Fibroblast of mammary gland (primary cell): Measurements from ENCODE around the gene SLC27A1.

Source experiments
- DNase-seq: peaks from one replicate; pipeline ENCODE4 v3.0.0-alpha.2; 2010; ENCODE audit warnings: low read depth
- H3K4me3 ChIP-seq: 2 replicates; pipeline ENCODE4 v1.5.1; 2011; ENCODE audit warnings: low read depth, mild to moderate bottlenecking, low read length, moderate library complexity; ENCODE audit not compliant: control insufficient read depth
- CTCF ChIP-seq: conservative IDR thresholded peaks from 2 replicates; pipeline ENCODE4 v1.5.1; 2011; ENCODE audit warnings: low read depth, low read length, inconsistent platforms; ENCODE audit not compliant: control insufficient read depth, insufficient read depth

SLC27A1 gene

GRCh38 chr19:17457616-17458015 lies 12.7 kb upstream of the SLC27A1 start:
- no peak for TF ChIP-seq CTCF
- no peak for DNase-seq
- H3K4me3 ChIP-seq, result no peak overlapping the region

GRCh38 chr19:17458970-17459369 lies 11.4 kb upstream of the SLC27A1 start:
- no peak for TF ChIP-seq CTCF
- no peak for DNase-seq
- no peak overlapping the region for H3K4me3 ChIP-seq

GRCh38 chr19:17460372-17461230 lies 9.7 kb upstream of the SLC27A1 start, which contains the start of gene NXNL1:
NXNL1 (minus strand) TSS chr19:17460926; CDS start chr19:17460869, 57 bp downstream.
- TF ChIP-seq CTCF, result no peak
- no peak for DNase-seq
- no peak within 1 kb of the TSS for H3K4me3 ChIP-seq

GRCh38 chr19:17466487-17466850 lies 3.9 kb upstream of the SLC27A1 start:
- H3K4me3 ChIP-seq, result no peak overlapping the region
- DNase-seq, result no peak
- no peak for TF ChIP-seq CTCF

GRCh38 chr19:17467471-17468301 lies 2.6 kb upstream of the SLC27A1 start:
- H3K4me3 ChIP-seq, result no peak overlapping the region
- DNase-seq, result no peak
- no peak for TF ChIP-seq CTCF

- no peak for DNase-seq
- no peak for TF ChIP-seq CTCF
- peak overlapping the region; percentile 69 for H3K4me3 ChIP-seq
These were observed 1.8 kb upstream of the SLC27A1 start for GRCh38 chr19:17468302-17469091.
